Measurements from ENCODE around the gene DGKK. TPM values are rescaled to one million over a fixed set of nuclear protein-coding genes. Genes with fewer than 3 reads are reported as not detected.

The DGKK gene
- total RNA-seq, 4 donors from 2014 or later = not detected

- no peak for TF ChIP-seq POLR2A (IDR thresholded peaks at IDR 0.05)
- no peak for TF ChIP-seq CTCF (IDR thresholded peaks at IDR 0.05)
- H3K36me3 ChIP-seq = no peaks in the 10 kb centered on the region
Measured at GRCh38 chrX:50484662-50485061, 14.0 kb upstream of the DGKK start.

GRCh38 chrX:50483283-50483682 lies 12.7 kb upstream of the DGKK start:
- Histone ChIP-seq H3K9me3 (no peaks in the 10 kb centered on the region), H3K27me3 (no peaks in the 10 kb centered on the region), H3K27ac (no peak overlapping the region), H3K4me3 (no peak overlapping the region), H3K4me1 (no peaks in the 10 kb centered on the region), H3K36me3 (no peaks in the 10 kb centered on the region)
- no peak for DNase-seq
- no peak for TF ChIP-seq CTCF (IDR thresholded peaks at IDR 0.05)
- TF ChIP-seq POLR2A (IDR thresholded peaks at IDR 0.05) = no peak

More at GRCh38 chrX:50484662-50485061, 14.0 kb upstream of the DGKK start:
- Histone ChIP-seq H3K27me3 (no peaks in the 10 kb centered on the region), H3K4me3 (no peak overlapping the region), H3K9me3 (no peaks in the 10 kb centered on the region), H3K27ac (no peak overlapping the region), H3K4me1 (no peaks in the 10 kb centered on the region)
- DNase-seq = no peak

- peaks cover 0 to 4% (median 0%) of the 10 kb centered on the region in 4 donors for H3K4me1 ChIP-seq
Measured at GRCh38 chrX:50475208-50475607, 4.6 kb upstream of the DGKK start.

GRCh38 chrX:50471390-50471789 lies 765 bp upstream of the DGKK start:
- H3K4me1 ChIP-seq = peaks cover 0 to 4% (median 0%) of the 10 kb centered on the region in 4 donors
- no peaks in the 10 kb centered on the region for H3K27me3 ChIP-seq
- H3K36me3 ChIP-seq = no peaks in the 10 kb centered on the region
- H3K27ac ChIP-seq = no peak overlapping the region
- no peak for TF ChIP-seq CTCF (IDR thresholded peaks at IDR 0.05)
- no peak for TF ChIP-seq POLR2A (IDR thresholded peaks at IDR 0.05)
- no peaks in the 10 kb centered on the region for H3K9me3 ChIP-seq
- no peak for DNase-seq
- H3K4me3 ChIP-seq = no peak overlapping the region

More at GRCh38 chrX:50475208-50475607, 4.6 kb upstream of the DGKK start:
- Histone ChIP-seq H3K27ac (no peak overlapping the region), H3K27me3 (no peaks in the 10 kb centered on the region), H3K9me3 (no peaks in the 10 kb centered on the region), H3K4me3 (no peak overlapping the region), H3K36me3 (no peaks in the 10 kb centered on the region)
- no peak for DNase-seq
- no peak for TF ChIP-seq POLR2A (IDR thresholded peaks at IDR 0.05)
- no peak for TF ChIP-seq CTCF (IDR thresholded peaks at IDR 0.05)

- H3K4me1 ChIP-seq = peaks cover 0 to 4% (median 0%) of the 10 kb centered on the region in 4 donors
- TF ChIP-seq CTCF (IDR thresholded peaks at IDR 0.05) (no peak), POLR2A (IDR thresholded peaks at IDR 0.05) (no peak)
- no peak for DNase-seq
- no peak overlapping the region for H3K27ac ChIP-seq
- H3K4me3 ChIP-seq = no peak overlapping the region
- H3K27me3 ChIP-seq = no peaks in the 10 kb centered on the region
- H3K9me3 ChIP-seq = no peaks in the 10 kb centered on the region
- no peaks in the 10 kb centered on the region for H3K36me3 ChIP-seq
Measured at GRCh38 chrX:50469206-50469605, 1.4 kb downstream of the DGKK start.

- Histone ChIP-seq H3K9me3 (no peaks in the 10 kb centered on the region), H3K27ac (no peak overlapping the region), H3K4me1 (no peaks in the 10 kb centered on the region), H3K27me3 (no peaks in the 10 kb centered on the region), H3K36me3 (no peaks in the 10 kb centered on the region), H3K4me3 (no peak overlapping the region)
- no peak for DNase-seq
- TF ChIP-seq POLR2A (IDR thresholded peaks at IDR 0.05) (no peak), CTCF (IDR thresholded peaks at IDR 0.05) (no peak)
Measured at GRCh38 chrX:50459615-50460014, 11.0 kb downstream of the DGKK start.

Measured in Peyer's patch (tissue), 4 donors.